HepG2 (cell line): Measurements from ENCODE around the gene TOMM22. TPM values are rescaled to one million over a fixed set of nuclear protein-coding genes. Genes with fewer than 3 reads are reported as not detected.
A peak's percentile ranks its signal among the peaks of the same experiment; 100 is the strongest.

ENCODE experiments used
- ATF6 ChIP-seq: sonication (generic); formaldehyde crosslinking; conservative IDR thresholded peaks from 2 replicates; pipeline ENCODE4 v1.4.0; 2020; ENCODE audit warnings: missing genetic modification reagents
- BORCS8-MEF2B ChIP-seq: sonication (generic); formaldehyde crosslinking; IDR thresholded peaks from 2 replicates; pipeline ENCODE4 v1.8.0; 2022; ENCODE audit warnings: mild to moderate bottlenecking, missing genetic modification reagents
- CBFB ChIP-seq: sonication (generic); formaldehyde crosslinking; IDR thresholded peaks from 2 replicates; pipeline ENCODE4 v1.4.0; 2020; ENCODE audit warnings: missing genetic modification reagents
- CREM ChIP-seq, 2 experiments: sonication (generic) in 1 of 2; formaldehyde crosslinking in 1 of 2; IDR thresholded peaks; 2 replicates each; pipeline versions ENCODE4 v1.4.0 to v1.6.1; 2016 to 2020; ENCODE audit warnings: antibody characterized with exemption in 1 of 2, mild to moderate bottlenecking in 1 of 2, missing genetic modification reagents in 1 of 2
- ESRRA ChIP-seq: sonication (generic); formaldehyde crosslinking; IDR thresholded peaks from 2 replicates; pipeline ENCODE4 v1.5.1; 2020; ENCODE audit warnings: mild to moderate bottlenecking, low read depth, missing genetic modification reagents
- ETV6 ChIP-seq: sonication (generic); formaldehyde crosslinking; conservative IDR thresholded peaks from 2 replicates; pipeline ENCODE4 v1.4.0; 2020; ENCODE audit warnings: missing genetic modification reagents
- FOXA1 ChIP-seq, 2 experiments: fragments of 450-650 bp in 1 of 2; sonication (generic) in 1 of 2; formaldehyde crosslinking in 1 of 2; IDR thresholded peaks; 2 replicates each; pipeline versions ENCODE4 v1.4.0 to v1.6.1; 2016 to 2020; ENCODE audit warnings: missing genetic modification reagents in 1 of 2
- GLI4 ChIP-seq: sonication (generic); formaldehyde crosslinking; IDR thresholded peaks from 2 replicates; pipeline ENCODE4 v1.5.1; 2020; ENCODE audit warnings: missing genetic modification reagents, mild to moderate bottlenecking, moderate library complexity, borderline replicate concordance
- JUNB ChIP-seq: sonication (generic); formaldehyde crosslinking; IDR thresholded peaks from 2 replicates; pipeline ENCODE4 v1.8.0; 2022; ENCODE audit warnings: missing genetic modification reagents, mild to moderate bottlenecking, borderline replicate concordance
- KAT2B ChIP-seq: fragments of 150-350 bp; IDR thresholded peaks from 2 replicates; pipeline ENCODE4 v1.6.1; 2014; ENCODE audit warnings: low read depth, low read length, borderline replicate concordance
- KLF16 ChIP-seq, 2 experiments: sonication (generic) in 1 of 2; formaldehyde crosslinking in 1 of 2; IDR thresholded peaks; 2 replicates each; pipeline versions ENCODE4 v1.6.1 to v1.8.0; 2016 to 2023; ENCODE audit warnings: missing genetic modification reagents in 2 of 2, missing compliant biosample characterization in 1 of 2
- NFIB ChIP-seq: sonication (generic); formaldehyde crosslinking; IDR thresholded peaks from 2 replicates; pipeline ENCODE4 v1.9.0; 2021; ENCODE audit warnings: missing genetic modification reagents, mild to moderate bottlenecking, borderline replicate concordance
- POLR2AphosphoS2 ChIP-seq: IDR thresholded peaks from 2 replicates; pipeline ENCODE4 v1.6.1; 2011; ENCODE audit warnings: low read depth, low read length, improper control_type of control experiment
- RFX1 ChIP-seq: fragments of 450-650 bp; IDR thresholded peaks from 2 replicates; pipeline ENCODE4 v1.6.1; 2017
- SALL1 ChIP-seq: sonication (generic); formaldehyde crosslinking; IDR thresholded peaks from 2 replicates; pipeline ENCODE4 v1.8.0; 2022; ENCODE audit warnings: mild to moderate bottlenecking, missing genetic modification reagents
- TARDBP ChIP-seq: sonication (generic); formaldehyde crosslinking; IDR thresholded peaks from 2 replicates; pipeline ENCODE4 v1.8.0; 2022; ENCODE audit warnings: mild to moderate bottlenecking, missing genetic modification reagents
- TEAD2 ChIP-seq: sonication (generic); formaldehyde crosslinking; IDR thresholded peaks from 2 replicates; pipeline ENCODE4 v1.9.0; 2021; ENCODE audit warnings: missing genetic modification reagents
- YEATS2 ChIP-seq: sonication (generic); formaldehyde crosslinking; IDR thresholded peaks from 2 replicates; pipeline ENCODE4 v1.4.0; 2020; ENCODE audit warnings: missing genetic modification reagents, borderline replicate concordance
- ZBTB14 ChIP-seq: sonication (generic); formaldehyde crosslinking; IDR thresholded peaks from 2 replicates; pipeline ENCODE4 v1.4.0; 2020; ENCODE audit warnings: missing genetic modification reagents
- ZMAT5 ChIP-seq: sonication (generic); formaldehyde crosslinking; IDR thresholded peaks from 2 replicates; pipeline ENCODE4 v1.5.0; 2020; ENCODE audit warnings: mild to moderate bottlenecking, low read depth, missing genetic modification reagents, borderline replicate concordance
- ZNF263 ChIP-seq: sonication (generic); formaldehyde crosslinking; IDR thresholded peaks from 2 replicates; pipeline ENCODE4 v1.4.0; 2020; ENCODE audit warnings: missing genetic modification reagents
- ZNF44 ChIP-seq: sonication (generic); formaldehyde crosslinking; IDR thresholded peaks from 2 replicates; pipeline ENCODE4 v1.5.1; 2020; ENCODE audit warnings: mild to moderate bottlenecking, missing genetic modification reagents
- ZNF570 ChIP-seq: sonication (generic); formaldehyde crosslinking; IDR thresholded peaks from 2 replicates; pipeline ENCODE4 v1.4.0; 2020; ENCODE audit warnings: mild to moderate bottlenecking, missing genetic modification reagents, borderline replicate concordance
- ZNF572 ChIP-seq: sonication (generic); formaldehyde crosslinking; IDR thresholded peaks from 2 replicates; pipeline ENCODE4 v1.5.1; 2020; ENCODE audit warnings: mild to moderate bottlenecking, missing genetic modification reagents
- ZNF670 ChIP-seq: sonication (generic); formaldehyde crosslinking; IDR thresholded peaks from 2 replicates; pipeline ENCODE4 v1.8.0; 2022; ENCODE audit warnings: mild to moderate bottlenecking, missing genetic modification reagents, borderline replicate concordance
- ZNF747 ChIP-seq: sonication (generic); formaldehyde crosslinking; IDR thresholded peaks from 2 replicates; pipeline ENCODE4 v1.8.1; 2023; ENCODE audit warnings: missing genetic modification reagents, mild to moderate bottlenecking, borderline replicate concordance
- ZNF775 ChIP-seq: sonication (generic); formaldehyde crosslinking; IDR thresholded peaks from 2 replicates; pipeline ENCODE4 v1.4.0; 2020; ENCODE audit warnings: missing genetic modification reagents, mild to moderate bottlenecking, moderate library complexity, borderline replicate concordance
- ZNF777 ChIP-seq: sonication (generic); formaldehyde crosslinking; IDR thresholded peaks from 2 replicates; pipeline ENCODE4 v1.4.0; 2020; ENCODE audit warnings: missing genetic modification reagents
- ZSCAN21 ChIP-seq: sonication (generic); formaldehyde crosslinking; IDR thresholded peaks from 2 replicates; pipeline ENCODE4 v1.8.0; 2022; ENCODE audit warnings: mild to moderate bottlenecking, missing genetic modification reagents, moderate library complexity, borderline replicate concordance
- ZSCAN22 ChIP-seq: sonication (generic); formaldehyde crosslinking; IDR thresholded peaks from 2 replicates; pipeline ENCODE4 v1.4.0; 2020; ENCODE audit warnings: mild to moderate bottlenecking, missing genetic modification reagents
- polyA plus RNA-seq, 8 experiments: library from polyadenylated mRNA; depleted of rRNA in 3 of 8; stranded (reverse) in 7 of 8; unstranded in 1 of 8; fragments of >200 nt; fragmentation: Illumina TruSeq in 4 of 8; extraction: Trizol in 4 of 8; gene quantifications; 2 replicates each; pipeline versions ENCODE4 v1.2.1 to v1.2.3, GENCODE V29; 2011 to 2016; ENCODE audit warnings: low read depth in 4 of 8, missing spikeins in 1 of 8, mixed read lengths in 1 of 8; ENCODE audit not compliant: insufficient read depth in 1 of 8
- total RNA-seq, 5 experiments: library from RNA; depleted of rRNA; stranded (reverse); fragments of >200 nt; fragmentation: Illumina TruSeq; extraction: Trizol; gene quantifications; 2 replicates each; pipeline ENCODE4 v1.2.3, GENCODE V29; 2016; ENCODE audit warnings: low read depth in 1 of 5

The TOMM22 gene
- total and polyA plus RNA-seq, 2 of the 13 experiments (the other 11 are each of a cell fraction or from before 2014, with no cell fraction given), result 46.9 to 118 TPM

- TF ChIP-seq ATF6 (CRISPR knock-in tag) (no peak), ZSCAN22 (CRISPR knock-in tag) (no peak), CREM (IDR thresholded peaks at IDR 0.05) (no peak; the same call in 1 of the 2 replicates), CREM (CRISPR knock-in tag; IDR thresholded peaks at IDR 0.05) (no peak), ESRRA (no peak), YEATS2 (CRISPR knock-in tag) (peak; percentile 58; the same call in 1 of the 2 replicates), ZNF670 (no peak), ZNF777 (no peak), ZBTB14 (CRISPR knock-in tag) (no peak), JUNB (CRISPR knock-in tag) (no peak), ZMAT5 (no peak), KLF16 (CRISPR knock-in tag; IDR thresholded peaks at IDR 0.05) (peak in 1 of 2 experiments; percentile 71; a peak in 1 of 4 replicates), TARDBP (CRISPR knock-in tag) (no peak; the same call in 1 of the 2 replicates), NFIB (CRISPR knock-in tag) (no peak), ZNF44 (CRISPR knock-in tag) (no peak), ETV6 (CRISPR knock-in tag) (no peak), ZNF570 (CRISPR knock-in tag) (no peak), GLI4 (CRISPR knock-in tag) (no peak), ZNF263 (CRISPR knock-in tag) (no peak), POLR2AphosphoS2 (no peak), FOXA1 (IDR thresholded peaks at IDR 0.05) (no peak), FOXA1 (CRISPR knock-in tag; IDR thresholded peaks at IDR 0.05) (peak; percentile 86), KAT2B (no peak), TEAD2 (CRISPR knock-in tag) (no peak), CBFB (CRISPR knock-in tag) (no peak), ZNF747 (CRISPR knock-in tag) (no peak), SALL1 (CRISPR knock-in tag) (no peak; the same call in 1 of the 2 replicates), ZNF775 (CRISPR knock-in tag) (no peak), RFX1 (no peak), ZNF572 (CRISPR knock-in tag) (no peak), ZSCAN21 (CRISPR knock-in tag) (no peak), BORCS8-MEF2B (CRISPR knock-in tag) (no peak)
Measured at GRCh38 chr22:38707346-38707745, 25.6 kb downstream of the TOMM22 start (continued).
